ENCODE data around the gene FAM107B.

DNA sequence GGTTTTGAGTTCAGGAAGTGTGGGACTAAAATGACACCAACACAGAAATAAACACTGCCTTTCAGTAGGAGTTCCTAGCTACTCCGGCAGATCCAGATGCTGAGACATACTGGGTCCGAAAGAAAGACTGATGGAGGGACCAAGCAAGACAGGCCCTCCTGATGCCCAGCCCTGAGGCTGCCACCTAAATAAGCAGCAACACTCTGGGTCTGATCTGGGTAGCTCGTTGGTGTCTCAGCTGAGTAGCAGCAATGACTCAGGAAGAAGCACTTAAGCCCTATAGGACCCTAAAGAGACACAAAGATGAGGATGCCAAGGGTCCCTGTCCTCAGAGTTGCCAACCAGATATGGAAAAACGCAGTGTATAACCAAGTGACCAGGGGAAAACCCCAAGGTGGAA lies 190.7 kb downstream of the FAM107B start:
- no peak for TF ChIP-seq TOX (CRISPR knock-in tag; IDR thresholded peaks at IDR 0.05; ENCODE audit: borderline replicate concordance)
- no peak for TF ChIP-seq BACH2 (CRISPR knock-in tag; IDR thresholded peaks at IDR 0.05; ENCODE audit: borderline replicate concordance)
- TF ChIP-seq PATZ1 (CRISPR knock-in tag; IDR thresholded peaks at IDR 0.05; ENCODE audit: borderline replicate concordance), result no peak
- TF ChIP-seq ZNF8 (CRISPR knock-in tag; IDR thresholded peaks at IDR 0.05), result no peak
- TF ChIP-seq OSR1 (CRISPR knock-in tag; IDR thresholded peaks at IDR 0.05), result no peak
- no peak for TF ChIP-seq ARNTL (CRISPR knock-in tag; IDR thresholded peaks at IDR 0.05; ENCODE audit: borderline replicate concordance, low read depth)
- no peak for TF ChIP-seq ZFP30 (CRISPR knock-in tag; IDR thresholded peaks at IDR 0.05)
- TF ChIP-seq, protein P1, sequence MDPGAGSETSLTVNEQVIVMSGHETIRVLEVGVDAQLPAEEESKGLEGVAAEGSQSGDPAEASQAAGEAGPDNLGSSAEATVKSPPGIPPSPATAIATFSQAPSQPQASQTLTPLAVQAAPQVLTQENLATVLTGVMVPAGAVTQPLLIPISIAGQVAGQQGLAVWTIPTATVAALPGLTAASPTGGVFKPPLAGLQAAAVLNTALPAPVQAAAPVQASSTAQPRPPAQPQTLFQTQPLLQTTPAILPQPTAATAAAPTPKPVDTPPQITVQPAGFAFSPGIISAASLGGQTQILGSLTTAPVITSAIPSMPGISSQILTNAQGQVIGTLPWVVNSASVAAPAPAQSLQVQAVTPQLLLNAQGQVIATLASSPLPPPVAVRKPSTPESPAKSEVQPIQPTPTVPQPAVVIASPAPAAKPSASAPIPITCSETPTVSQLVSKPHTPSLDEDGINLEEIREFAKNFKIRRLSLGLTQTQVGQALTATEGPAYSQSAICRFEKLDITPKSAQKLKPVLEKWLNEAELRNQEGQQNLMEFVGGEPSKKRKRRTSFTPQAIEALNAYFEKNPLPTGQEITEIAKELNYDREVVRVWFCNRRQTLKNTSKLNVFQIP (CRISPR knock-in tag; IDR thresholded peaks at IDR 0.05; ENCODE audit: borderline replicate concordance, low read depth), result no peak
- no peak for TF ChIP-seq RARB (CRISPR knock-in tag; IDR thresholded peaks at IDR 0.05)
- TF ChIP-seq ESRRG (CRISPR knock-in tag; IDR thresholded peaks at IDR 0.05), result no peak
- TF ChIP-seq SNAI2 (CRISPR knock-in tag; IDR thresholded peaks at IDR 0.05), result no peak
- TF ChIP-seq ZFP3 (CRISPR knock-in tag; IDR thresholded peaks at IDR 0.05), result no peak
- TF ChIP-seq ISL1 (CRISPR knock-in tag; IDR thresholded peaks at IDR 0.05), result no peak
- no peak for TF ChIP-seq ZNF70 (CRISPR knock-in tag; IDR thresholded peaks at IDR 0.05)

Measured in SK-N-SH treated with all-trans-retinoic acid at 6 μM for 48 hours (cell line).